Cardiac fibroblast (primary cell): Measurements from ENCODE around the gene SAMD8.
"Not testable (repeated sequence)": the region's sequence is repeated elsewhere in the genome, so short reads cannot be mapped to it uniquely, and the experiment has no call there.

Experiments
- DNase-seq, 2 donors: peaks; one replicate each; pipeline versions ENCODE4 v3.0.0 to v3.0.0-alpha.2; 2010; ENCODE audit warnings: low read depth in 2 of 2
- H3K4me3 ChIP-seq, 2 donors: replicated peaks in 1 of 2; 1 replicate in 1 of 2; 2 replicates in 1 of 2; pipeline ENCODE4 v1.5.1; 2011; ENCODE audit warnings: low read depth in 2 of 2, low read length in 2 of 2, mild to moderate bottlenecking in 2 of 2, moderate library complexity in 1 of 2
- CTCF ChIP-seq: IDR thresholded peaks from one replicate; pipeline ENCODE4 v1.5.1; 2011; ENCODE audit warnings: low read depth, mild to moderate bottlenecking, low read length, inconsistent platforms

The SAMD8 gene

DNA sequence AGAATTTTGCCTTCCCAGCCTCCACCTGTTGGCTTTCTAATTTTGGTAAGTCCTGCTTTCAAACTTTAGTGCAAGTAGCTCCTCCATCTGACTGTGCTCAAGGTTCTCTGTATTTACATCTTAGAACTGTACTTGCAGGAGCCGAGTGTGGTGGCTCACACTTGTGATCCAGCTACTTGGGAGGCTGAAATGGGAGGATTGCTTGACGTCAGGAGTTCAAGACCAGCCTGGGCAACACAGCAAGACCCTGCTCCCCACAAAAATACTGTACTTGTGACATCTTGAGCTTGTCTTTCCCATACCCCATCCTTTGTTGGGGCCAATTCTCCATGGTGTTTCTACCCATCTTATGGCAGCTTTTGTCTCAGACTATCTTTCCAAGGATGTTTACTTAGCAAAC, 94.5 kb downstream of the SAMD8 start:
- no peak for TF ChIP-seq CTCF

DNA sequence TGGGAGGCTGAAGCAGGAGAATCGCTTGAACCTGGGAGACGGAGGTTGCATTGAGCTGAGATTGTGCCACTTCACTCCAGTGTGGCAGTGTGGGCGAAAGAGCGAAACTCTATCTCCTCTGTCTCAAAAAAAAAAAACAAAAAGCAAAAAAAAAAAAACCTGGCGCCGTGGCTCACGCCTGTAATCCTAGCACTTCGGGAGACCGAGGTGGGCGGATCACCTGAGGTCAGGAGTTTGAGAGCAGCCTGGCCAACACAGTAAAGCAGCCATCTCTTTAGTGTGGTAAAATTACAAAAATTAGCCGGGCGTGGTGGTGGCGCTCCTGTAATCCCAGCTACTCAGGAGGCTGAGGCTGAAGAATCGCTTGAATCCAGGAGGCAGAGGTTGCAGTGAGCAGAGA, 95.2 kb downstream of the SAMD8 start:
- DNase-seq, H3K4me3 ChIP-seq: not testable (repeated sequence)

More for the DNA sequence above, 94.5 kb downstream of the SAMD8 start:
- H3K4me3 ChIP-seq = no peak overlapping the region
- no peak for DNase-seq

GRCh38 chr10:75207079-75207856, 95.8 kb downstream of the SAMD8 start:
- TF ChIP-seq CTCF = no peak
- no peak for DNase-seq

DNA sequence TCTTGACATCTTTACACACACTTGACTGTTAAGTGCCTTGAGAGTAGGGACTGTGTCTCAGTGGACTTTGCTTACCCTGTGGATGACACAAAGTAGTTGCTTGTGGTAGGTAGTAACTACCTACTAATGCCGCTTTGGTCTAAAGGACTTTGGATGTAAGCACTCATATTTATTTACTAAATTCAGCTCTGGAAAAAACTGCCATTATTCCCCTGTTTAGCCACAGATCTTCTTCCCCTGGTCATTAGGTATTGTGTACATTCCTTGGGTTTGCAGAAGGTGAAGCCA, 96.3 kb downstream of the SAMD8 start:
- DNase-seq = no peak
- no peak for TF ChIP-seq CTCF
- H3K4me3 ChIP-seq = no peak overlapping the region

More at GRCh38 chr10:75207079-75207856, 95.8 kb downstream of the SAMD8 start:
- H3K4me3 ChIP-seq = no peak overlapping the region

DNA sequence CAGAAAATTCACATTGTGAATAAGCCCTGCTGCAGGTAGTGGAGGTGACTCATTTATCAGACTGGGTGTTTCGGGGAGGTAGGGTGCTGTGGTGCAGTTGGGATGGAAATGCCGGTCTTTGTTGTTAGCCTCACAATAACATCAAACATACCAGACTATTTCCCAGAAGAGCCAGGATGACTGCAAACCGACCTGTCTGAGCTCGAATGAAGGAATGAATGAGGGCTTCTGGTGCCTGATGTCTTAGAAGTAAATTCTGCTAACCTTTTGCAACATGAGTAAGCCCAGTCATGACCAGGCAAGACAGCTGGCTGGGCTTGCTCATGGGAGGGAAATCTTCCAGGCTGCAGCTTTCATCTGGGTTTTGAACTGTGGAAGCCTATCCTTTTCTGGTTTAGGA, 96.7 kb downstream of the SAMD8 start:
- H3K4me3 ChIP-seq = no peak overlapping the region
- no peak for TF ChIP-seq CTCF
- peak; percentile 62 to 76 for DNase-seq

DNA sequence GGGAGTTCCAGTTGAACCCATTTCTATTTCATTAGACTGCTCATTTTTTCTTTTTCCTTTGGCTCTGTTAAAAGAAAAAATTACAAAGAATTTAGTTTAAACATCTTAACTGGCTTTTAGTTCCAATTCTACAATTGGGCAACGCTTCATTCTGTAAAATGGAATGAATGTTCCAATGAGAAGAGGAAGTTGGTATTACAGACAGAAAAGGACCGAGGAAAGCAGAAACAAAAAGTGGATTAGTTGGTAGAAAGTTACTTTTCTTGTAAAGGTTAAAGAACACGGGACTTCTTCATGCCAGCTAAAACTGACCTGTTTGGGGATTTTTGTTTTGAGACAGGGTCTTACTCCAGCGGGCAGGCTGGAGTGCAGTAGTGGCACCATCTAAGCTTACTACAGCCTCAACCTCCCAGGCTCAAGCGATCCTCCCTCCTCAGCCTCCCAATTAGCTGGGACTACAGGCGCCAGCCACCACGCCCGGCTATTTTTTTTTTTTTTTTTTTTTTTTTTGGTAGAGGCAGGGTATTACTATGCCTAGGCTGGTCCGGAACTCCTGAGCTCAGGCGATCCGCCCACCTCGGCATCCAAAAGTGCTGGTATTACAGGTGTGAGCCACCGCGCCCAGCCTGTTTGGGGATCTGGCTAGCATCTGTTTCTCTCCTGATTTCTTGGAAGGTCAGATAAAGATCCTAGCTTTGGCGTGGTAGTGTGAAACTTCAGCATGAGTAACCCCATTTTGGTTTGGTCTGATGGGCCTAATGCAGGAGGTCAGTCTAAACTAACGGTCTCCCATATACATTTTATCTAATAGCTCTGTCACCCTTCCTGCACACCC, 97.8 kb downstream of the SAMD8 start:
- DNase-seq = no peak
- H3K4me3 ChIP-seq = peak overlapping the region; percentile 90 to 91
- no peak for TF ChIP-seq CTCF

DNA sequence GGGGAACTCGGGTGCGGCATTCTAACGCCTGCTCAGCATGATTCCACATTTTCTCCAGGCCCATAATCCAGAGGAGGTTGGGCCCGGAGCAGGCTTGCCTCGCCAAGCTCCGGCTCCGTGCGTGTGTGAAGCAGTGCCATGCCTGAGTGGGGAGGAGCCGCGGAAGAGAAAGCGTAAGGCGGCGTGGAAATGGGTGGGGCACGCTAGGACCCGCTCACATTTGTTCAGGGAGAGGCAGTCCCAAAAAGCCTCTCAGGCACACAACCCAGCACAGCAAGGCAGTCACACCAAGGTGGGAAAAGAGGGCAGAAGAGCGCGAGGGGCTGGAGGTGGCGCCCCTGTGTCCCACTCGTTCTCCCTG, 98.4 kb downstream of the SAMD8 start:
- TF ChIP-seq CTCF = no peak

More for the DNA sequence above, 98.4 kb downstream of the SAMD8 start:
- peak; percentile 78 to 90 for DNase-seq
- peak overlapping the region; percentile 90 to 91 for H3K4me3 ChIP-seq
